Adrenal gland (tissue), 12 donors: ENCODE measurements around the gene ST6GALNAC5. TPM values are rescaled to one million over a fixed set of nuclear protein-coding genes. Genes with fewer than 3 reads are reported as not detected.

Experiments
- DNase-seq, 7 donors: peaks; one replicate each; pipeline ENCODE4 v3.0.0-alpha.2; 2019 to 2020
- H3K27ac ChIP-seq, 5 donors: fragments of 200-600 bp; sonication (generic) in 4 of 5; 1 replicate in 3 of 5; 2 replicates in 2 of 5; pipeline versions ENCODE4 v1.5.1 to v1.8.0; 2016 to 2020; ENCODE audit warnings: mild to moderate bottlenecking in 1 of 5
- H3K27me3 ChIP-seq: fragments of 200-600 bp; 2 replicates; pipeline ENCODE4 v1.8.0; 2021
- H3K36me3 ChIP-seq, 2 donors: fragments of 200-600 bp; replicated peaks in 1 of 2; 1 replicate in 1 of 2; 2 replicates in 1 of 2; pipeline versions ENCODE4 v1.5.1 to v1.8.0; 2018 to 2022
- H3K4me1 ChIP-seq, 2 donors: fragments of 200-600 bp; replicated peaks in 1 of 2; 1 replicate in 1 of 2; 2 replicates in 1 of 2; pipeline versions ENCODE4 v1.5.1 to v1.8.0; 2018 to 2021
- H3K4me3 ChIP-seq, 4 donors: fragments of 200-600 bp; sonication (generic) in 3 of 4; one replicate each; pipeline ENCODE4 v1.5.1; 2016 to 2018
- H3K9me3 ChIP-seq, 3 donors: fragments of 200-600 bp; sonication (generic) in 1 of 3; replicated peaks in 1 of 3; 1 replicate in 2 of 3; 2 replicates in 1 of 3; pipeline versions ENCODE4 v1.5.1 to v1.8.0; 2016 to 2021
- CTCF ChIP-seq, 6 experiments: fragments of 450-650 bp in 4 of 6; fragments of 200-600 bp in 2 of 6; sonication (generic) in 1 of 6; IDR thresholded peaks; 1 replicate in 5 of 6; 2 replicates in 1 of 6; pipeline versions ENCODE4 v1.5.1 to v1.8.0; 2016 to 2021; ENCODE audit warnings: antibody characterized with exemption in 6 of 6, mild to moderate bottlenecking in 2 of 6, moderate library complexity in 1 of 6
- POLR2A ChIP-seq, 2 donors: fragments of 450-650 bp; IDR thresholded peaks; one replicate each; pipeline ENCODE4 v1.6.1; 2017; ENCODE audit warnings: antibody characterized with exemption in 2 of 2, mild to moderate bottlenecking in 2 of 2, moderate library complexity in 1 of 2
- WGBS, 4 donors: extraction: QIAGEN DNeasy Blood & Tissue Kit in 2 of 4; methylation state at CpG; one replicate each; pipeline versions ENCODE4 v1.1.5 to v1.1.7; 2013 to 2017; 5-methylcytosine and 5-hydroxymethylcytosine counted together
- intact Hi-C, 2 donors: fragments of 100-400 bp; cut with DNase I; formaldehyde crosslinking; loops; one replicate each; pipeline versions ENCODE4 v1.14.1 to v1.15.0; 2022 to 2023
- polyA plus RNA-seq, 3 donors: library from polyadenylated mRNA; stranded (reverse); fragments of 200-250 nt in 2 of 3; fragments of 350-450 nt in 1 of 3; fragmentation: Illumina TruSeq in 1 of 3; extraction: RNeasy Lipid Tissue Mini Kit (QIAGEN cat#74804) in 1 of 3; gene quantifications; one replicate each; pipeline ENCODE4 v1.2.3, GENCODE V29; 2013 to 2014
- total RNA-seq, 9 donors: library from RNA; depleted of rRNA in 4 of 9; stranded (reverse); fragments of >200 nt in 4 of 9; fragments of 120-200 nt in 1 of 9; fragmentation: NEBNext Ultra II Directional in 1 of 9; extraction: Animal tissue kit (Norgen Biotek cat#: 25700) in 1 of 9; gene quantifications; one replicate each; pipeline versions ENCODE4 v1.1.0 to v1.2.4, GENCODE V29; 2013 to 2023
- donor health status: healthy with polysubstance abuse.
- donor health status: Bipolar disorder and iron deficiency.
- donor health status: DM: yes; HTN: yes; CAD: no.
- donor health status: DM: no; HTN: no; CAD: no.
- donor health status: DM: no; HTN: no; CAD: no.
- donor health status: DM: yes; HTN: yes; CAD: no.

The ST6GALNAC5 gene
- total and polyA plus RNA-seq, 12 donors = 1.1 to 48.4 (median 21.4) TPM

GRCh38 chr1:76857138-76857537 lies 10.1 kb upstream of the ST6GALNAC5 start:
- no peak for TF ChIP-seq POLR2A (IDR thresholded peaks at IDR 0.05)
- no peak for TF ChIP-seq CTCF (IDR thresholded peaks at IDR 0.05)
- no peaks in the 10 kb centered on the region for H3K27me3 ChIP-seq
- H3K4me3 ChIP-seq = no peak overlapping the region
- H3K9me3 ChIP-seq = no peaks in the 10 kb centered on the region
- 62 to 80% (median 77%) methylated on average over 5 of the region's 5 CpGs for WGBS, 4 donors
- no peak for DNase-seq
- no peak overlapping the region for H3K27ac ChIP-seq
- no peaks in the 10 kb centered on the region for H3K36me3 ChIP-seq
- no peaks in the 10 kb centered on the region for H3K4me1 ChIP-seq
- intact Hi-C loops = no loop called here

DNA sequence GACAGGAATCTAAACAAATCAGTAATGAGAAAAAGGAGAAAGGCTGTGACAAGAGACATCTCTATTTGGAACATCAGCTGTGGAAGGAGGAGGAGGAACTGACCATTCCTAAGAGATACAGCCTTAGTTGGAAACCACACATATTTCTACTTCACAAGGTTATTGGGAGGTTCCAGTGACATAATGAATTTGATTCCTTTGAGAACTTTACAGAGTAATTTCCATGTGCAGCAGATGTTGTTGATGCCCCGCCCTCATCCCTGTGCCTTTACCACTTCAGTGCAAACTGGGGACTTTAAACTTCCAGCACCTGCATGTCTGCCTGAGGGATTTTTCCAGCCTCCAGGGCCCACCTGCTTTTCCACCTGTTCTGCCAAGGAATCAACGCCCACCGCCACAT lies 9.3 kb upstream of the ST6GALNAC5 start:
- no peak for TF ChIP-seq CTCF (IDR thresholded peaks at IDR 0.05)
- no peak for TF ChIP-seq POLR2A (IDR thresholded peaks at IDR 0.05)
- 94 to 97% (median 96%) methylated on average over 3 of the region's 3 CpGs for WGBS, 4 donors
- intact Hi-C loops = no loop called here

DNA sequence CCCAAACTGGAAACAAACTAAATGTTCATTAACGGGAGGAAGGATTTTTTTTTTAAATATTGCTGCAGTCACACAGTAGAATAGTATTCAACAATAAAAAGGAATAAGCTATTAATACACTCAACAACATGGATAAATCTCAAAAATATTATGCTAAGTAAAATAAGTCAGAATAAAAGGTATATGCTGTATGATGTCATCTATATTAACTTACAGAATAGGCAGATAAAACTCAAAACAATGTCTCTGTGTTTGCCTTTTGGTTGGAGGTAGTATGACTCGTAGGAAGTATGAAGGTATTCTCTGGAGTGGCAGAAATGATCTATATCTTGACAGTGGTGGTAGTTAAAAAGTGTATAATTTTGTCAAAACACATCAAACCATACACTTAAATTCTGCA lies 6.1 kb upstream of the ST6GALNAC5 start:
- WGBS, 4 donors = 77 to 84% (median 83%) methylated on average over 2 of the region's 2 CpGs
- no peak for DNase-seq
- intact Hi-C loops = no loop called here
- no peaks in the 10 kb centered on the region for H3K9me3 ChIP-seq
- no peaks in the 10 kb centered on the region for H3K27me3 ChIP-seq
- H3K4me1 ChIP-seq = peaks cover 0 to 8% of the 10 kb centered on the region in 2 donors
- H3K4me3 ChIP-seq = no peak overlapping the region
- H3K36me3 ChIP-seq = no peaks in the 10 kb centered on the region
- no peak for TF ChIP-seq POLR2A (IDR thresholded peaks at IDR 0.05)
- TF ChIP-seq CTCF (IDR thresholded peaks at IDR 0.05) = no peak
- no peak overlapping the region for H3K27ac ChIP-seq

More for the DNA sequence above, 9.3 kb upstream of the ST6GALNAC5 start:
- Histone ChIP-seq H3K4me3 (no peak overlapping the region), H3K9me3 (no peaks in the 10 kb centered on the region), H3K27me3 (no peaks in the 10 kb centered on the region), H3K4me1 (no peaks in the 10 kb centered on the region), H3K36me3 (no peaks in the 10 kb centered on the region), H3K27ac (no peak overlapping the region)
- DNase-seq = no peak

GRCh38 chr1:76862447-76862846 lies 4.8 kb upstream of the ST6GALNAC5 start:
- no peak overlapping the region for H3K27ac ChIP-seq
- H3K4me3 ChIP-seq = no peak overlapping the region
- intact Hi-C loops = no loop called here
- no peaks in the 10 kb centered on the region for H3K27me3 ChIP-seq
- DNase-seq = no peak
- TF ChIP-seq CTCF (IDR thresholded peaks at IDR 0.05) = no peak
- no peak for TF ChIP-seq POLR2A (IDR thresholded peaks at IDR 0.05)
- H3K9me3 ChIP-seq = no peaks in the 10 kb centered on the region
- H3K36me3 ChIP-seq = no peaks in the 10 kb centered on the region
- peaks cover 8 to 17% of the 10 kb centered on the region in 2 donors for H3K4me1 ChIP-seq
